SK-N-SH (cell line): ENCODE measurements around the gene HPCAL4.

ENCODE experiments used
- CTCF ChIP-seq: fragments of 200-600 bp; sonication (generic); IDR thresholded peaks from 2 replicates; pipeline ENCODE4 v1.6.1; 2017; ENCODE audit warnings: antibody characterized with exemption, mild to moderate bottlenecking, moderate library complexity
- EP300 ChIP-seq, 2 experiments: IDR thresholded peaks; 2 replicates each; pipeline versions ENCODE4 v1.4.0 to v1.6.1; 2012; ENCODE audit warnings: borderline replicate concordance in 1 of 2, low read depth in 1 of 2, low read length in 1 of 2
- MXI1 ChIP-seq: IDR thresholded peaks from 2 replicates; pipeline ENCODE4 v1.6.1; 2012; ENCODE audit warnings: mild to moderate bottlenecking, low read depth, low read length, improper control_type of control experiment
- YY1 ChIP-seq: IDR thresholded peaks from 2 replicates; pipeline ENCODE4 v1.4.0; 2012; ENCODE audit warnings: low read depth, mild to moderate bottlenecking

DNA sequence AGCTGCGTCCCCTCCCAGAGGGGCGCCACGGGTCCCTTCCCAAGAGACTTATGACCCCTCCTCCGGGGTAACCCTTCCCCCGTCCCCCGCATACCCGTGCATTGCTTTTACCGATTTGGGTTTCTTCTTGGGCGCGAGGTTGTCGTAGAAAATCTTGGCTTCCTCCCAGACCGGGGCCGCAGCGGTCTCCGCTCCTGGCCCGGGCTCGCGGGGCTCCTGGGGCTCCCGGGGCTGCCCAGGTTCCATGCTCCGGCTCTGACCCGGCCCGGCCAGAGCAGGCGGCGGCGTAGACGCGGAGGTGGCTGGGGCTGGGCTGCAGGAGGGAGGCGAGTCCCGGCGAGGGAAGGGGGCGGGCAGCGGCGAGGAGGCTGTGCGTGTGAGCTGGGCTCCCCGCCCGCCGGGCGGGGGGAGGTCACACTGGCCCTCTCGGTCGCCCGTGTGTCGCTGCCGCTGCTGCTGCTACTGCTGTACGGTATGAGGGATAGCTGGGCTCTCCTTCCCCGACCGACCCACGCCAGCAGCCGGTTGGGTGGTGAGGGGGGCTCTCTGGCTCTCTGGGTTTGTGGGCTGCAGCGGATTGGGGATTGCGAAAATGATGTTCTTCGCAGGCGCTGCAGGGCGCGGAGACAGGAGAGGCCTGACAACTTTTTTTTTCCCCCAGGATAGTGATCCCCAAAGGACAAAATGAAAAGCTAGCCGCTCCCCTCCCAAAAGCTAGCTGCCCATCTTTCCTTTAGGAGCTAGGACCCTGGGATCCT lies 19.3 kb downstream of the HPCAL4 start, which contains the start of gene NT5C1A:
- no peak for TF ChIP-seq CTCF
- TF ChIP-seq YY1: no peak
- TF ChIP-seq EP300 (IDR thresholded peaks at IDR 0.05; ENCODE audit: borderline replicate concordance in 1 of 2, low read depth in 1 of 2, low read length in 1 of 2): no peak
- TF ChIP-seq MXI1: no peak
